DOHH2 (cell line): ENCODE measurements around the gene KDF1.

Source experiments
- H3F3A ChIP-seq: fragments of 200-600 bp; sonication (generic), shearing (Covaris generic); 2 replicates; pipeline ENCODE4 v1.6.0; 2016; ENCODE audit warnings: antibody characterized with exemption, mild to moderate bottlenecking; ENCODE audit not compliant: control insufficient read depth, insufficient read depth
- H3K27ac ChIP-seq: fragments of 200-600 bp; sonication (generic); 2 replicates; pipeline ENCODE4 v1.5.1; 2014; ENCODE audit warnings: low read depth, mild to moderate bottlenecking, low read length, moderate library complexity
- H3K27me3 ChIP-seq: fragments of 200-600 bp; sonication (generic); 2 replicates; pipeline ENCODE4 v1.6.1; 2014; ENCODE audit warnings: mild to moderate bottlenecking, low read length, mixed read lengths; ENCODE audit not compliant: control insufficient read depth
- H3K36me3 ChIP-seq: fragments of 200-600 bp; sonication (generic); 2 replicates; pipeline ENCODE4 v1.6.1; 2014; ENCODE audit warnings: mild to moderate bottlenecking, low read length, moderate library complexity, mixed read lengths; ENCODE audit not compliant: control insufficient read depth
- H3K4me1 ChIP-seq: fragments of 200-600 bp; sonication (generic); 2 replicates; pipeline ENCODE4 v1.6.1; 2014; ENCODE audit warnings: mild to moderate bottlenecking, low read length, mixed read lengths; ENCODE audit not compliant: control insufficient read depth
- H3K4me2 ChIP-seq: fragments of 200-600 bp; sonication (generic); 2 replicates; pipeline ENCODE4 v1.6.0; 2014; ENCODE audit warnings: mild to moderate bottlenecking, low read length, moderate library complexity
- H3K4me3 ChIP-seq: fragments of 200-600 bp; sonication (generic); 2 replicates; pipeline ENCODE4 v1.5.1; 2014; ENCODE audit warnings: mild to moderate bottlenecking, low read length, mixed read lengths
- H3K79me2 ChIP-seq: fragments of 200-600 bp; sonication (generic); 2 replicates; pipeline ENCODE4 v1.6.1; 2014; ENCODE audit warnings: mild to moderate bottlenecking, low read length, mixed read lengths; ENCODE audit not compliant: control insufficient read depth
- H3K9me2 ChIP-seq: fragments of 200-600 bp; sonication (generic); replicated peaks from 2 replicates; pipeline ENCODE4 v1.6.1; 2014; ENCODE audit warnings: mild to moderate bottlenecking, low read length, mixed read lengths; ENCODE audit not compliant: control insufficient read depth
- H3K9me3 ChIP-seq: fragments of 200-600 bp; sonication (generic); 2 replicates; pipeline ENCODE4 v1.6.1; 2014; ENCODE audit warnings: antibody characterized with exemption, low read length, mixed read lengths; ENCODE audit not compliant: control insufficient read depth, insufficient read depth
- H4K20me1 ChIP-seq: fragments of 200-600 bp; sonication (generic); 2 replicates; pipeline ENCODE4 v1.6.0; 2014; ENCODE audit warnings: low read depth, mild to moderate bottlenecking, antibody characterized with exemption, low read length, moderate library complexity; ENCODE audit not compliant: control insufficient read depth, insufficient read depth
- EZH2phosphoT487 ChIP-seq: fragments of 200-600 bp; sonication (generic); IDR thresholded peaks from 2 replicates; pipeline ENCODE4 v1.6.1; 2017; ENCODE audit warnings: borderline replicate concordance, mild to moderate bottlenecking, antibody characterized with exemption, low read length, moderate library complexity, mixed read lengths
- TF ChIP-seq, protein P1 (sequence below): fragments of 200-600 bp; sonication (generic); IDR thresholded peaks from one replicate; pipeline ENCODE4 v1.5.1; 2014; ENCODE audit warnings: antibody characterized with exemption, mild to moderate bottlenecking, low read depth, low read length; ENCODE audit not compliant: poor library complexity, severe bottlenecking

KDF1 gene

DNA sequence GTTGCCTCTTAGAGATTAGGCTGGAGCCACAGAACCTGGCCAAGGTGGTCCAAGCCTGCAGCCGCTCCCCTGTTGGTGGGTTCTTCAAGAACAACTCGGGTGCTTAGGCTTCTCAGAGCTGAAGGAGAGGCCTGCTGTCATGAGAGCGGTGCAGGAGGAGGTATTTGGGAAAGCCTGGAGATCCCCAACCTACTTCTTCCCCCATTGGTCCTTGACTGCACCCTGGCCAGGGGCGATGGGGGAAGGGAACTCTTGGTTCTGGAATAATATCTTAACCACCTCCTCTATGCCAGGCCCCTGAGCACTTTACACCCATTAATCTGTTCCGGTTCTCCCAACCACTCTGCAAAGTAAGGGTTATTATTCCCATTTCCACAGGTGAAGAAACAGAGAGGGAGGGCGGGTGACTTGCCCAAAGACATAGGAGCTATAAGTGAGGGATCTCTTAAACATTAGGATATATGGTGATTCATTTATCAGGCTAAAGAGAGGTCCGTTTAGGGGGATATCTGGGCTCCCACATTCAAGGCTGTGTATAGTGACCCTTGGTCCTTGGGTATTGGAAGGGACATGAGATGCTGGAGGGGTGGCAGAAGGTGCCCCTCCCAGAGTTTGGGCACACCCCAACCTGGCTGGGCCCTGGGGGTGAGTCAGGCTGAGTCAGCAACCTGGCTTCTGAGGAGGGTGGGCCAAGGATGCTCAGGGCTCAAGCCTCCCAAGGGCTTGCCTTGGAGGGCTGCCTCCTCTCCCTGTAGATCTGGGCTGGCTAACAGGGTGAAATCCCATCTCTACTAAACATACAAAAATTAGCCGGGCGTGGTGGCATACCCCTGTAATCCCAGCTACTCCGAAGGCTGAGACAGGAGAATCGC lies 38.4 kb upstream of the KDF1 start:
- H3K9me2 ChIP-seq: no peaks in the 10 kb centered on the region
- H4K20me1 ChIP-seq: no peaks in the 10 kb centered on the region
- TF ChIP-seq, protein P1, sequence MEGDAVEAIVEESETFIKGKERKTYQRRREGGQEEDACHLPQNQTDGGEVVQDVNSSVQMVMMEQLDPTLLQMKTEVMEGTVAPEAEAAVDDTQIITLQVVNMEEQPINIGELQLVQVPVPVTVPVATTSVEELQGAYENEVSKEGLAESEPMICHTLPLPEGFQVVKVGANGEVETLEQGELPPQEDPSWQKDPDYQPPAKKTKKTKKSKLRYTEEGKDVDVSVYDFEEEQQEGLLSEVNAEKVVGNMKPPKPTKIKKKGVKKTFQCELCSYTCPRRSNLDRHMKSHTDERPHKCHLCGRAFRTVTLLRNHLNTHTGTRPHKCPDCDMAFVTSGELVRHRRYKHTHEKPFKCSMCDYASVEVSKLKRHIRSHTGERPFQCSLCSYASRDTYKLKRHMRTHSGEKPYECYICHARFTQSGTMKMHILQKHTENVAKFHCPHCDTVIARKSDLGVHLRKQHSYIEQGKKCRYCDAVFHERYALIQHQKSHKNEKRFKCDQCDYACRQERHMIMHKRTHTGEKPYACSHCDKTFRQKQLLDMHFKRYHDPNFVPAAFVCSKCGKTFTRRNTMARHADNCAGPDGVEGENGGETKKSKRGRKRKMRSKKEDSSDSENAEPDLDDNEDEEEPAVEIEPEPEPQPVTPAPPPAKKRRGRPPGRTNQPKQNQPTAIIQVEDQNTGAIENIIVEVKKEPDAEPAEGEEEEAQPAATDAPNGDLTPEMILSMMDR: no peak
- TF ChIP-seq EZH2phosphoT487: no peak
- H3K27me3 ChIP-seq: peaks cover 54% of the 10 kb centered on the region
- H3K4me3 ChIP-seq: no peak overlapping the region
- no peaks in the 10 kb centered on the region for H3K79me2 ChIP-seq
- H3K4me1 ChIP-seq: peaks cover 14% of the 10 kb centered on the region
- H3K4me2 ChIP-seq: no peak overlapping the region
- no peak overlapping the region for H3K27ac ChIP-seq
- H3K9me3 ChIP-seq: no peaks in the 10 kb centered on the region
- no peaks in the 10 kb centered on the region for H3K36me3 ChIP-seq
- H3F3A ChIP-seq: no peaks in the 10 kb centered on the region

DNA sequence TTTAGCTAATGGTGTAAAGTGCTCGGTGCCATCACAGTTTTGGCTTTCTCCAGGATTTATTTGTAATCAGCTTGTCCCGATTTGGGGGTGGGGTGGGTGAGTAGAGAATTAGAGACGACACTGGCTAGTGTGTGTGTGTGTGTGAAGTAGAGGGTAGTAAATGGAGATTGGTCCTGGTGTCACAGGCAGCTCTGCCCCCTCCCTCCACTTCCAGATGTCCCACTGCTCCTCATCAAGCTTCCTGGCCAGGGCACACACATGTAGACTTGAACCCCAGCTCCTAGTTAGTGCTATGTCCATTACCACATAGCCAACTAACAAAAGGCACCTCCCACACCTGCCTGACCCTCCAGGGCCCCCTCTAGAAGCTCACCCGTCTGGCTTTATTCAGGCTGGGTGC lies 36.4 kb upstream of the KDF1 start:
- Histone ChIP-seq H3K9me2 (no peaks in the 10 kb centered on the region), H3K4me1 (peaks cover 10% of the 10 kb centered on the region), H3K4me2 (no peak overlapping the region), H3K4me3 (no peak overlapping the region), H3K27ac (no peak overlapping the region), H3K9me3 (no peaks in the 10 kb centered on the region), H3K27me3 (peaks cover 62% of the 10 kb centered on the region), H3K36me3 (no peaks in the 10 kb centered on the region), H4K20me1 (no peaks in the 10 kb centered on the region), H3K79me2 (no peaks in the 10 kb centered on the region), H3F3A (no peaks in the 10 kb centered on the region)
- TF ChIP-seq EZH2phosphoT487: no peak
- TF ChIP-seq, protein P1: no peak

DNA sequence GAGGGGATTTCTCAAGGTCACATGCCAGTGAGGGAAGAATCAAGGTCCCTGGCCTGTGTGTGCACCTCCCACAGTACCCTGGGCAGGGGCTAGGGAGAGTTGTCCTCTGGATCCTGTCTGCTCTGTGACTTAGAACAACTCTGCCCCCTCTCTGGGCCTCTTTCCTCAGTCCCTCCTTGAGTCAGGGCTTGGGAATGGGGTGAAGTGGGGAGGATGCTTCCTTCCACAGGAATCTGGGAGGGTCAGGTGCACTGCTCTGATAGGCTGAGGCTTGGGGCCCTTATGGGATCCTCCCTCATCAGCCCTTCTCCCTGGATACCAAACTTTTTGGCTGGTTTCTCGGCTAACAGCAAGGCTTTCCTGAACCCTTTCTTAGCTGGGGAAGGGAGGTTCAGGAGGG lies 35.8 kb upstream of the KDF1 start:
- Histone ChIP-seq H3K27ac (no peak overlapping the region), H3K4me3 (no peak overlapping the region), H3K36me3 (no peaks in the 10 kb centered on the region), H3K27me3 (peaks cover 66% of the 10 kb centered on the region), H3F3A (no peaks in the 10 kb centered on the region), H3K9me2 (no peaks in the 10 kb centered on the region), H3K4me2 (no peak overlapping the region), H3K4me1 (peaks cover 11% of the 10 kb centered on the region), H3K79me2 (no peaks in the 10 kb centered on the region), H4K20me1 (no peaks in the 10 kb centered on the region), H3K9me3 (no peaks in the 10 kb centered on the region)
- TF ChIP-seq, protein P1: no peak
- no peak for TF ChIP-seq EZH2phosphoT487
